Prostate gland (tissue), 2 donors: Measurements from ENCODE around the gene ILKAP. TPM values are rescaled to one million over a fixed set of nuclear protein-coding genes. Genes with fewer than 3 reads are reported as not detected.
"Not testable (repeated sequence)": the region's sequence is repeated elsewhere in the genome, so short reads cannot be mapped to it uniquely, and the experiment has no call there.

Source experiments
- DNase-seq: peaks from one replicate; pipeline ENCODE4 v3.0.0-alpha.2; 2019; ENCODE audit warnings: low spot score
- H3K27ac ChIP-seq, 2 donors: fragments of 200-600 bp; sonication (generic); 2 replicates each; pipeline ENCODE4 v1.5.1; 2017 to 2019
- H3K27me3 ChIP-seq: fragments of 200-600 bp; sonication (generic); replicated peaks from 2 replicates; pipeline ENCODE4 v1.5.1; 2019; ENCODE audit not compliant: insufficient read depth
- H3K36me3 ChIP-seq, 2 donors: fragments of 200-600 bp; sonication (generic); 1 replicate in 1 of 2; 2 replicates in 1 of 2; pipeline versions ENCODE4 v1.5.1 to v1.8.1; 2017 to 2019
- H3K4me1 ChIP-seq: fragments of 200-600 bp; sonication (generic); replicated peaks from 2 replicates; pipeline ENCODE4 v1.5.1; 2019
- H3K4me3 ChIP-seq, 2 donors: fragments of 200-600 bp; sonication (generic); 2 replicates each; pipeline ENCODE4 v1.5.1; 2017 to 2019
- H3K9me3 ChIP-seq: fragments of 200-600 bp; sonication (generic); 2 replicates; pipeline ENCODE4 v1.5.1; 2017
- CTCF ChIP-seq, 4 experiments: fragments of 200-600 bp in 2 of 4; fragments of 450-650 bp in 2 of 4; sonication (generic) in 2 of 4; IDR thresholded peaks; 1 replicate in 3 of 4; 2 replicates in 1 of 4; pipeline ENCODE4 v1.5.1; 2016 to 2019; ENCODE audit warnings: antibody characterized with exemption in 4 of 4, mild to moderate bottlenecking in 2 of 4, moderate library complexity in 2 of 4
- POLR2A ChIP-seq: fragments of 450-650 bp; IDR thresholded peaks from one replicate; pipeline ENCODE4 v1.6.1; 2016; ENCODE audit warnings: antibody characterized with exemption, mild to moderate bottlenecking
- POLR2AphosphoS5 ChIP-seq: sonication (generic); formaldehyde crosslinking; IDR thresholded peaks from one replicate; pipeline ENCODE4 v1.6.1; 2017; ENCODE audit warnings: antibody characterized with exemption
- WGBS: methylation state at CpG from one replicate; pipeline ENCODE4 v1.1.5; 2018; 5-methylcytosine and 5-hydroxymethylcytosine counted together
- intact Hi-C: fragments of 100-400 bp; cut with DNase I; formaldehyde crosslinking; loops from one replicate; pipeline ENCODE4 v1.14.2; 2022
- total RNA-seq, 2 donors: library from RNA; depleted of rRNA; stranded (reverse); fragments of >200 nt; gene quantifications; one replicate each; pipeline ENCODE4 v1.1.0, GENCODE V29; 2016

ILKAP gene
- total RNA-seq, 2 donors from 2014 or later, result 33.6 to 41.8 TPM

- no peak overlapping the region for H3K27ac ChIP-seq
- 89% methylated on average over 2 of the region's 2 CpGs for WGBS
- no peak overlapping the region for H3K4me3 ChIP-seq
- no peaks in the 10 kb centered on the region for H3K36me3 ChIP-seq
- DNase-seq, result no peak
- H3K27me3 ChIP-seq, result no peaks in the 10 kb centered on the region
- no peaks in the 10 kb centered on the region for H3K4me1 ChIP-seq
- no peak for TF ChIP-seq POLR2AphosphoS5
- TF ChIP-seq POLR2A, result no peak
- no peak for TF ChIP-seq CTCF (IDR thresholded peaks at IDR 0.05)
- no peaks in the 10 kb centered on the region for H3K9me3 ChIP-seq
- intact Hi-C loops, result no loop called here
These were observed 29.8 kb downstream of the ILKAP start for GRCh38 chr2:238173692-238174091.

GRCh38 chr2:238172439-238172838 is 31.1 kb downstream of the ILKAP start:
- Histone ChIP-seq H3K4me3 (no peak overlapping the region), H3K4me1 (no peaks in the 10 kb centered on the region), H3K9me3 (no peaks in the 10 kb centered on the region), H3K27me3 (no peaks in the 10 kb centered on the region), H3K36me3 (no peaks in the 10 kb centered on the region), H3K27ac (no peak overlapping the region)
- intact Hi-C loops, result no loop called here
- WGBS, result 90% methylated on average over 14 of the region's 14 CpGs
- TF ChIP-seq POLR2AphosphoS5 (no peak), POLR2A (no peak), CTCF (IDR thresholded peaks at IDR 0.05) (no peak)
- DNase-seq, result no peak

GRCh38 chr2:238171575-238172187 is 31.8 kb downstream of the ILKAP start:
- Histone ChIP-seq H3K4me1 (no peaks in the 10 kb centered on the region), H3K9me3 (no peaks in the 10 kb centered on the region), H3K4me3 (no peak overlapping the region), H3K36me3 (no peaks in the 10 kb centered on the region), H3K27ac (no peak overlapping the region), H3K27me3 (no peaks in the 10 kb centered on the region)
- intact Hi-C loops, result no loop called here
- 93% methylated on average over 9 of the region's 9 CpGs for WGBS
- TF ChIP-seq POLR2A, result no peak
- TF ChIP-seq POLR2AphosphoS5, result no peak
- TF ChIP-seq CTCF (IDR thresholded peaks at IDR 0.05), result no peak
- DNase-seq, result no peak

- H3K27ac ChIP-seq, H3K36me3 ChIP-seq: not testable (repeated sequence)
These were observed 32.4 kb downstream of the ILKAP start for GRCh38 chr2:238171072-238171431.

GRCh38 chr2:238170386-238171071 is 33.0 kb downstream of the ILKAP start:
- DNase-seq, result peak; percentile 49
- H3K27ac ChIP-seq, result no peak overlapping the region
- whole genome bisulfite sequencing, result 72% methylated on average over 21 of the region's 21 CpGs
- intact Hi-C loops, result no loop called here
- no peaks in the 10 kb centered on the region for H3K27me3 ChIP-seq
- no peak for TF ChIP-seq CTCF (IDR thresholded peaks at IDR 0.05)
- no peak for TF ChIP-seq POLR2A
- TF ChIP-seq POLR2AphosphoS5, result peak; percentile 39
- H3K36me3 ChIP-seq, result no peaks in the 10 kb centered on the region
- no peaks in the 10 kb centered on the region for H3K4me1 ChIP-seq
- H3K4me3 ChIP-seq, result no peak overlapping the region
- H3K9me3 ChIP-seq, result no peaks in the 10 kb centered on the region

More at GRCh38 chr2:238171072-238171431, 32.4 kb downstream of the ILKAP start:
- intact Hi-C loops, H3K9me3 ChIP-seq, DNase-seq, H3K4me1 ChIP-seq, H3K4me3 ChIP-seq, H3K27me3 ChIP-seq: not testable (repeated sequence)
- 90% methylated on average over 5 of the region's 5 CpGs for WGBS
